ENCODE measurements around the gene BSG. TPM values are rescaled to one million over a fixed set of nuclear protein-coding genes. Genes with fewer than 3 reads are reported as not detected.

The BSG gene
- total and polyA plus RNA-seq, 2 of the 4 experiments (the other 2 are of a cell fraction) = 130 to 698 TPM

DNA sequence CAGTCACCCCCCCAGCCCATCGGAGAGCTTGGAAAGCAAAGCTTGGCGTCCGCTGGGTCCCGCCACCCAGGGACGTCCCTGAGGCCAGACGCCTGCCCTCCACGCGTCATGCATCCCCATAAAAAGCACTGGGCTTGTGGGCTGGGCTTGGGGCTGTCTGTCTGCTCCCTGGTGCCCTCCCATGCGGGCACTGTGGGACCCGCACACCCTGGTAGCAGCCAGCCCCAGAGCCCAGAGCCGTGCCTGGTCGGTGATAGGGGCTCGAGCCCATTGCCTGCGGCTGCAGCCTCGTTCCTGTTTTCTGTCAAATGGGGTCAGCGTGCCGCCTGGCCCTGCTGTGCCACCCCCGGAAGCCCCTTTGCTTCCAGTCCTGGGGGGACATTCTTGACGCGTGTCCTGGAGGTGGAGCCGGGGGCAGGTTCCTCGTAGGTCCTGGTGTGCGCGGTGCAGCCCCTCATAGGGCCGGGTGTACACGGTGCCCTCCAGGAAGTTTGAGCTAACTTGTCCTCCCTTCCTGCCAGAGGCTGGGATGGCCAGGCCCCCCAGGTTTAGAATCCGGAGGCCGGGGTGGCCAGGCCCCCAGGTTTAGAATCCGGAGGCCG is 32.9 kb upstream of the BSG start:
- Histone ChIP-seq H2AK5ac (ENCODE audit: low read depth, low read length) (no peak overlapping the region), H4K8ac (ENCODE audit: low read depth in 2 of 2, low read length in 2 of 2) (no peak overlapping the region), H3K4me1 (ENCODE audit: control insufficient read depth, insufficient read depth, low read length) (peaks cover 5% of the 10 kb centered on the region), H4K5ac (ENCODE audit: low read depth, low read length) (no peak overlapping the region), H3K23ac (ENCODE audit: low read depth, low read length) (no peak overlapping the region), H3K4me3 (ENCODE audit: insufficient read depth, low read depth, low read length) (no peak overlapping the region), H3K9ac (ENCODE audit: low read depth, low read length) (no peak overlapping the region), H3K9me3 (ENCODE audit: control insufficient read depth, insufficient read depth, low read length) (no peaks in the 10 kb centered on the region), H2AFZ (replicated peaks; ENCODE audit: low read length, poor library complexity) (no peak overlapping the region), H2BK5ac (ENCODE audit: low read depth, low read length, poor library complexity, severe bottlenecking) (no peak overlapping the region), H3K9me1 (ENCODE audit: insufficient read depth, low read length) (peaks cover 4% of the 10 kb centered on the region), H3K79me1 (ENCODE audit: low read depth in 1 of 2, low read length in 2 of 2) (peaks cover 11 to 29% of the 10 kb centered on the region in 2 experiments; a peak in 3 of 4 replicates), H2BK120ac (ENCODE audit: low read depth, low read length) (no peak overlapping the region), H4K20me1 (ENCODE audit: insufficient read depth, low read length) (peaks cover 38% of the 10 kb centered on the region), H2BK20ac (ENCODE audit: low read depth, low read length) (no peak overlapping the region), H3K18ac (ENCODE audit: low read depth, low read length) (no peak overlapping the region), H3K36me3 (ENCODE audit: control insufficient read depth, insufficient read depth, low read length) (peaks cover 57% of the 10 kb centered on the region), H2BK15ac (ENCODE audit: low read depth, low read length) (no peak overlapping the region), H3K4ac (ENCODE audit: low read depth, low read length) (no peak overlapping the region), H2AK9ac (replicated peaks; ENCODE audit: low read depth, low read length, poor library complexity) (no peak overlapping the region), H3K27ac (ENCODE audit: insufficient read depth, low read length) (no peak overlapping the region), H3K14ac (replicated peaks; ENCODE audit: low read depth, low read length) (no peak overlapping the region), H3K56ac (ENCODE audit: extremely low read depth, insufficient read depth, low read length) (no peak overlapping the region), H3K4me2 (ENCODE audit: low read depth, low read length) (no peak overlapping the region), H4K91ac (ENCODE audit: insufficient read depth, low read depth, low read length) (no peak overlapping the region), H3K27me3 (ENCODE audit: control insufficient read depth, insufficient read depth, low read length) (no peaks in the 10 kb centered on the region)
- DNase-seq (no peak), ATAC-seq (ENCODE audit: low read depth) (no peak)
- intact Hi-C loops (cut with micrococcal nuclease) = no loop called here
- 90% methylated on average over 8 of the region's 30 CpGs; no CpG with 5 or more reads in 1 of the 2 experiments for WGBS, 2 experiments (ENCODE audit: extremely low coverage in 2 of 2, insufficient read length in 1 of 2)
- no peak for TF ChIP-seq MAFK (IDR thresholded peaks at IDR 0.05; ENCODE audit: low read depth, low read length)
- no peak for TF ChIP-seq BHLHE40 (IDR thresholded peaks at IDR 0.05; ENCODE audit: low read depth, low read length)
- no peak for TF ChIP-seq RCOR1 (IDR thresholded peaks at IDR 0.05; ENCODE audit: insufficient replicate concordance, low read length)
- no peak for TF ChIP-seq MAZ (IDR thresholded peaks at IDR 0.05; ENCODE audit: borderline replicate concordance, low read depth, low read length)
- TF ChIP-seq, protein P1, sequence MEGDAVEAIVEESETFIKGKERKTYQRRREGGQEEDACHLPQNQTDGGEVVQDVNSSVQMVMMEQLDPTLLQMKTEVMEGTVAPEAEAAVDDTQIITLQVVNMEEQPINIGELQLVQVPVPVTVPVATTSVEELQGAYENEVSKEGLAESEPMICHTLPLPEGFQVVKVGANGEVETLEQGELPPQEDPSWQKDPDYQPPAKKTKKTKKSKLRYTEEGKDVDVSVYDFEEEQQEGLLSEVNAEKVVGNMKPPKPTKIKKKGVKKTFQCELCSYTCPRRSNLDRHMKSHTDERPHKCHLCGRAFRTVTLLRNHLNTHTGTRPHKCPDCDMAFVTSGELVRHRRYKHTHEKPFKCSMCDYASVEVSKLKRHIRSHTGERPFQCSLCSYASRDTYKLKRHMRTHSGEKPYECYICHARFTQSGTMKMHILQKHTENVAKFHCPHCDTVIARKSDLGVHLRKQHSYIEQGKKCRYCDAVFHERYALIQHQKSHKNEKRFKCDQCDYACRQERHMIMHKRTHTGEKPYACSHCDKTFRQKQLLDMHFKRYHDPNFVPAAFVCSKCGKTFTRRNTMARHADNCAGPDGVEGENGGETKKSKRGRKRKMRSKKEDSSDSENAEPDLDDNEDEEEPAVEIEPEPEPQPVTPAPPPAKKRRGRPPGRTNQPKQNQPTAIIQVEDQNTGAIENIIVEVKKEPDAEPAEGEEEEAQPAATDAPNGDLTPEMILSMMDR (conservative IDR thresholded peaks at IDR 0.05; ENCODE audit: low read depth, low read length) = no peak
- TF ChIP-seq USF2 (IDR thresholded peaks at IDR 0.05; ENCODE audit: low read depth, low read length) = no peak
- no peak for TF ChIP-seq RAD21 (IDR thresholded peaks at IDR 0.05; ENCODE audit: low read length)
- no peak for TF ChIP-seq RFX5 (IDR thresholded peaks at IDR 0.05; ENCODE audit: low read depth, low read length)
- no peak for TF ChIP-seq SMC3 (IDR thresholded peaks at IDR 0.05; ENCODE audit: low read depth, low read length)
- TF ChIP-seq POLR2A (IDR thresholded peaks at IDR 0.05; ENCODE audit: low read depth, low read length) = no peak
- TF ChIP-seq FOS (IDR thresholded peaks at IDR 0.05; ENCODE audit: low read depth, low read length) = no peak
- no peak for TF ChIP-seq CEBPB (IDR thresholded peaks at IDR 0.05; ENCODE audit: low read depth, low read length)
- TF ChIP-seq MXI1 (IDR thresholded peaks at IDR 0.05; ENCODE audit: borderline replicate concordance, low read depth, low read length) = no peak
- TF ChIP-seq NFE2L2 (IDR thresholded peaks at IDR 0.05; ENCODE audit: low read depth, low read length) = no peak
- BruUV-seq (replicated peaks) = no TSS peak
- ChIA-PET CTCF (no interaction called here), POLR2A (ENCODE audit: unreplicated experiment) (no interaction called here)
- in situ Hi-C loops (cut with MboI; ENCODE audit: low sequenced_read_pairs) = no loop called here
- dilution Hi-C loops (cut with HindIII; ENCODE audit: low sequenced_read_pairs, unreplicated experiment) = no loop called here
